ENCODE results near the gene SLC37A1.

Gene SLC37A1

DNA sequence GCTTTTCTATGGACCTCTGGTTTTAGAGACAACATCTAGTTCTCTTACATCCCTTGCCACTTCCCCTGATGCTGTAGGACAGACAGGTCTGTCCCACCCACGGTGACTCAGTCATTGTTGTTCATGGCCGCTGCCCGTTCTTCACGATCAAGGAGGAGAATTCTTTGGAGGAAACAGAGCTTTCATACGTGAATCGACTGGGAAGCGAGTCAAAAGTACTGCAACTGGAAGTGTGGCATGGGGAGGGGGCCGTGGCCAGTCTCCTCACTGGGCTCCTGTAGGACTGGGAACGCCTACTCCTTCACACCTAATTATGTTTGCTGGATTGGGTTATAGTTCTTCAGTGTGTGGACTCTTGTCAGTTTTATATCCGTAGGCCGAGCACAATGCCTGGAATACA, 4.4 kb upstream of the SLC37A1 start:
- peak; percentile 55 for DNase-seq

DNA sequence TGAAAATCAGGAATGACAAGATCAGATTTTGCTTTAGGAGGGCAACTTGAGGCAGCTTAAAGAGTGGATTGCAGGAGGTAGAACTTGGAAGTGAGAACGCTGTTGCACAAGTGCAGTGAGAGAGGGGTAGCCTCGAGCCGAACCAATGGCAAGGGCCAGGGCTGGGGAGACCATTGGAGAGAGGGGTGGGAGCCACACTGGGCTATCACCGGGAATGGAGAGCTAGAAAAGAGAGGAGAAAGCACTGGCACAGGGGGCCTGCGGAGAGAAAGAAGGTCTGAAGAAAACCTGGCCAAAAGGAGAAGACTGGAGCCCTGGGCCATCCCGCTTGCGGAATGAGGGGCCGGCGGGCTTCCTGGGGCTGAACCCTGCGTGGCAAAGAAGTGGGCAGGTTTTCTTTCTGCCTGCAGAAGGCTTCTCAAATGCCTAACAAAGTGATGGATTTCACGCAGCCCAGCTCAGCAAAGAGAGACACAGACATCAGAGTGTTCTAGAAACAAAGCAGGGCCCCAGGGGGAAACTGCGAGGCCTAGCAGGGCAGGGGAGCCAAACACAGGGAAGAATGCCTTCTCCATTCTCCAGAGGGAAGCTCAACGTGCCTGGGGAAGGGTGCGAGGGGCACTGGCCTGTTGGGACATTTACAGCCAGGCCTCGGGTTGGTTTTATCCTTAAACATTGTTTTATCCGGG, 1.2 kb upstream of the SLC37A1 start:
- DNase-seq: no peak

DNA sequence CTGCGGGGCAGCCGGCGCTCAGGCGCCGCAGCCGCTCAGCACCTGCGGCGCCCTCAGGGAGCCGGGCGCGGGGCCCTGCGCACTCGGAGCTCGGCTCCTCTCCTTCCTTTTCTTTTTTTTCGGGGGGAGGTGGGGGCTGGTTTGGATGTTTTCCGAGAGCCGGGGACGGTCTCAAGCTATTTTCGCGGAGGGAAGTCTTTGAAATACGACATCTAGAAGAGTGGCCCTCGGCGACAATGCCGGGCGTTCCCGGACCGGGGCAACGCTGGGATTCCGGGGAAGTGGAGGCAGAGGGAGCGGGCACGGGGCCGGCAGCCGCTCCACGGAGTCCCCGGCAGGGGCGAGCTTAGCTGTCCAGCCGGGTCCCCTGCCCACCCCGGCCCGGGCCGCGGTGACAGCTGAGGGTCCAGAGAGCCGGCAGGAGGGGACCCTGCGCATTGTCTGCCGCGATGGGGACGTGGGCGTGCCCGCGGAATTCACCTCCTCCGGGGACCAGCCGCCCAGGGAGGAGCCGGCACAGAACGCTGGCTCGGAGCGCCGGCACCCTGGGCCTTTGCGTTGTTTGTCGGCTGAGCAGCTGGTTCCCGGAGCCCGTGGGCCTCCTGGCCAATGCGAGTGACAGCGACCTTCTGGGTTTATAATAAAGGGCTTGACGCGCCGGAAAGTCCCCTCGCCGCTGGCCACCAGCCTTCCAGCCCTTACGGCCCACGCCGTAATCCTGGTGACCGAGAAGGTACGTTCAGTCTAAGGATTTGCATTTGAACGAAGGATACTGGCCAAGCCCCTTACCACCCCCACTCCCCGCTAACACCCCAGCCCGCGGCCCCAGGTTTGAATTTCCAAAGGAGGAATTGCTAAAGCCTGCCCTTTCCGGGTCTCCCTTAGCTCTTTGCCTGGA, 582 bp downstream of the SLC37A1 start:
- DNase-seq: peak; percentile 79

DNA sequence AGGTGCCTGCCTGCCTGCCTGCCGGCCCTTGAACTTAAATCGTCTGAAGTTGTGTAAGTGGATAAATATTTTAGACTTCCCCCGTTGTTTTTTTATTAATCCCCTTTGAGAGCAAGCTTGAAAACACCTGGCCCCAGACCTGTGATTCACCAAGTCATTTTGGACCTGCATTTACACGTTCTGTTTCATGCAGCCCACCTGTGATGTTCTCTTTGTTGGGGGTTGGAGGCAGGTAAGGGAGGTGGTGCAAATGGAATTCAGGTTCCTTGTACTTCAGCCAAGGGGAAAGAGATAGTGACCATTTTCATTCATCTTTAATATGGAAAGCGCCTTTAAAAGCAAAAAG, 1.2 kb downstream of the SLC37A1 start:
- DNase-seq: no peak

DNA sequence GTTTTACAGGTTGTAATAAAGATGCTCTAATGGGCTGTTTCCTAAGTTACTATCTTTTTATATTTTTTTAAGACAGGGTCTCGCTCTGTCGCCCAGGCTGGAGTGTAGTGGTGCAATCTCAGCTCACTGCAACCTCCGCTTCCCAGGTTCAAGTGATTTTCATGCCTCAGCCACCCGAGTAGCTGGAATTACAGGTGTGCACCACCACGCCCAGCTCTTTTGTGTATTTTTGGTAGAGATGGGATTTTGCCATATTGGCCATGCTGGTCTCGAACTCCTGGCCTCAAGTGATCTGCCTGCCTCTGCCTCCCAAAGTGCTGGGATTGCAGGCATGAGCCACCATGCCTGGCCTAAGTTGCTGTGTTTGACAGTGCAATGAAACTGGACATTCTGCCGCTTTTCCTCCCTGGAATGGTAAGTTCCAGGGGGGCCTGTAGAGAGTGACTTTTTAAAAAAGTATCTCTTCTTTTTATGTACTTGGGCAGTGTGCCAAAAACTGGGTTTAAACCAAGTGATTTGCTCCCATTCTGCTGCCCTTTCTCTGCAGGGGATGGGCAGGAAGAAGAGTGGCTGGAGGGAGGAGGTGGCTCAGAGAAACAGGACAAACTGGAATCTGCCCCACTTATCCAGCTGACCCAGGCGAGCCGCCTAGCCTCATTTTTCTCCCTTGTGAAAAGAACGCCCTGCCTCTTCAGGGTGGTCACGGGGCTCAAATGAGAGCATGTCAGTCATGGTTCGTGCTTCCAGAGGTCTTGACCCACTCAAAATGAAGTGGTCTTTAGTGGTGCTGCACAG, 2.3 kb downstream of the SLC37A1 start:
- peak; percentile 90 for DNase-seq

DNA sequence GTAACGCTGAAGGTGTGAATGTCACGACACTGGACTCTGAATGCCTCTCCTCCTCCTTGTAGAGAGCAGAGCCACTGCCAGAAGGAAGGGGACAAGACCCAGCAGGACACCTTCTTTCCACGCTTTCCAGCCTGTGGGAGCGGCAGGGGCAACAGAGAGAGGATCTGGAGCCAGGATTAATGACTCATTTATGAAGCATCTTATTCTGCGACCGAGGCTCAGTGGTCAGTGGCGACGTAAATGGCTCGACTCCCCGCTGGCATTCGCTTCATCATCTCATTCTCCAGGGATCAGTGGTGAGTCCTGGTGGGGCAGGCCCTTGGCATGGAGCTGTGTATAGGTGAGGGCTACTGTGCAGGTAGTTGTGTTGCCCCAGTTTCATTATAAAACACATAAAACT, 4.6 kb downstream of the SLC37A1 start:
- DNase-seq: no peak

DNA sequence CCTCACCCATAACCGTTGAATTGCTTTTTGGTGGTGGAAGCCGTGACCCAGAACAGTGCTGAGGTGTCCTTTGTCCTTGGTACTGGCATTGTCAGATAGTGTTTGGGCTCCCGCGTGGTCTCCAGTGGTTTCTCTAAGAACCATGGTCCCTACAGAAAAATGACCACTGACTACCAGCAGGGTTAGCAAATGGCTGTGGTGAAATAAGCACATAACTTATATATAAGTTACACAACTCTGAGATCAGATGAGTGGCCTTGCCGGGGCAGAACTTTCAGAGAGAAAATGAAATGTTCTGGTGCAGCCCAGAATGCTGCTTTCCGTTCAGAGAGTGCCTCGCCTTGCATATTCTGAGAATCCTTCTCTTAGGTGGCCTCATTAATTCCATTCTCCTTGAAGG, 5.0 kb downstream of the SLC37A1 start:
- no peak for DNase-seq

DNA sequence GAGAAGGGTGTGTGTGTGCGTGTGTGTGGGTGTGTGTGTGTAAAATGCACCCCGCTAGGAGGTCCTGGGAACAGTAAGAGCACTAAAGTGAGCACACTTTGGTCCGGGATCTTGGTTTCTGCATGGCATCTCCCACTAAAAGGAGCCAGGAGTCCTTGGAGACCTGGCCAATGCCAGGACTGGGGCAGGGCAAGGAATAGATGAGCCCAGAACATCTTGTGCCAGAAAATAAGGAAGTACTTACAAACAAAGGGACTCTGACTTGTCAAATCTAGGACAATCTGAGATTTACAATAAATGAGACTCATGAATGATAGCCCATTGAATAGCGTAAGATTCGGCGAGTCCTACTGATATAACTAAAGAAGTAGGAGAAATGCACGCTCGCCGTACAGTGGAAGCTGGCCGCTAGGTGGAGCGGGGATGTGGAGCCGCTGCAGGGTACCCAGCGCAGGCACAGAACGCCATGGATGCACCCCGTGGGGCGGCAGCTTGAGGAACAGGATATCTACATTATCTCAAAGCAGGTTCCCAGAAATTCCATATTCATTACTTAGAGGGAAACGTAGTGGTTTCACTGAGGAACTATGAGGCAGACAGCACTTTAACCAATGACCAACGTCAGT, 7.1 kb downstream of the SLC37A1 start:
- no peak for DNase-seq

DNA sequence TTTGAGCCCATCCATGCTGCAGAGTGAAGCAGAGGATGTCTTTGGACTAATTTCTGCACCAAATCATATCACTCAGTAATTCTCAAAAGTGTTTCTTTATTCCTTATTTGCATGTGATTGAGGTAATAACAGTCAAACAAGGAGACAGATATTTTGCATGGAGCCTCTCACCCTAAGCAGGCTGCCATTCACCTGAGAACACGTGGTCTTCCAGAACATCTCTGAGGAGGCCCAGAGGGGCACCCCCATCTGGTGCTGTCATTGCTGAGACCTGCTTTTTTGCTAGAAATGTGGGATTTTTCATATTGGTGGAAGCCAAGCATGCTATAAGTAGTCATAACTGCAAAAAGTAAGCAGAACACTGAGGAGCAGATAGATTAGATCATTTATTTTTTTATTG, 7.7 kb downstream of the SLC37A1 start:
- DNase-seq: no peak

DNA sequence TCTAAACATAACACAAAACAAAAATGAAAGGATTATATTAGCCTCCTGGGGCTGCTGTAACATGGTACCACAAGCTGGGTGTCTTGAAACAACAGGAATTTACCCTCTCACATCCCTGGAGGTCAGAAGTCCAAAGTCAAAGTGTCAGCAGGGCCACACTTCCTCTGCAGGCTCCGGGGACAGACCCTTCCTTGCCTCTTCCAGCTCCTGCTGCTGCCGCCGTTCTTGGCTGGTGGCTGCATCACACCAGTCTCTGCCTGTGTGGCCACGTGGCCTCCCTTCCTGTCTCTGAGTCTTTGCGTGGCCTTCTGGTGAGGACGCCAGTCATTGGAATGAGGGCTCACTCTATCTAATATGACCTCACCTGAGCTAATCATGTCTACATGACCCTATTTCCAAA, 8.2 kb downstream of the SLC37A1 start:
- no peak for DNase-seq

DNA sequence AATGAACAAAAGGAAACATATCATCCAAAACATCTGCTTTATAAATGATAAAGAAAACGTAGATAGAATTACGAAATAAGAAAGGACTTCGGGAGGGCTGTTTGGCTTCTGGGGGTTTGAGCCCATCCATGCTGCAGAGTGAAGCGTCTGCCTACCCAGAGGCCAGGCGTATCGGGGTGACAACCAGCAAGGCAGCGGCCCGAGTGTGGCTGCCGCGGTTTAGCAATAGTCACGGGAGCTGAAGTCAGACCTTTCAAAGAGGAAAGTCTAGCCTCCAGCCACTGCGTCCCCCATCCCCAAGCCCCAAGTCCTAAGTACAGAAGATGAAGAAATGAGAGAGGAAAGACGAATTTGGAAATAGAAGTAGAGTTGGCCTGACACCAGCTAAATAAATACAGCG, 8.6 kb downstream of the SLC37A1 start:
- no peak for DNase-seq

DNA sequence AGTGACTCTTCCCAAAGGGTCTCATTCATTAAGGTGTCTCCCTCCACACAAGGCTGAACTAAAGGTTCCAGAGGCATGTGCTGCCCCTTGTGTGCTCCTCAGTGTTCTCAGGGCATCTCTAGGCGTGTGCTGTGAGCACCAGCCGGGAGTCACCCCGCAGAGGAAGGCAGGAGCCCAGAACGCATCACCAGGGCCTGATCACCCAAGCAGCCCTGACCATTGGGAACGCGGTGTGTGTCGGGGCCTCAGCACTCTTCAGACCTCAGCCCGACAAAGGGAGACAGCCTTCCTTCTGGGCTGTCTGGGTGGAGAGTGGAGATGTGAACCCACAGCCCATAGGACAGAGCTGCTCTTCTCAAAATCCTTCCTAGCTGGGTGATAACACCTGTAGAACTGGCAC, 9.1 kb downstream of the SLC37A1 start:
- DNase-seq: no peak

DNA sequence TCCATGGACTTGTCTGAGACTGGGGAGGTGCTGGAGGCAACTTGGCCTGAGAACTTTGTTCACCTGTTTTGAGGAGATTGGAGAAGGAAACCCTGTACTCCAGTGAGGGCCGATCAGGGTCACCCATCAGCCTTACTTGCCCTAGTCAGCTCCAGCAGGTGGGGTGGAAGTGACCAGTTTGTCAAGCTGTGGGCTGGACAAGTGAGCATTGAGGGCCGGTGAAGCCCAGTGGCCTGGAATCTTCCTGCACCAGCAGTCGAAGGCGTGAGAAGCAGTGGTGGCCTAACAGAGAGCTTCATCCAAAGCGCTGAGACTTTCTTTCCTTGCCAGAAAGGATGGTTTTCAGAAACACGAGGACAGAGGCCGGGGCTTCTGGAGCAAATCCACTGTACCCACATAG, 9.6 kb downstream of the SLC37A1 start:
- DNase-seq: no peak

DNA sequence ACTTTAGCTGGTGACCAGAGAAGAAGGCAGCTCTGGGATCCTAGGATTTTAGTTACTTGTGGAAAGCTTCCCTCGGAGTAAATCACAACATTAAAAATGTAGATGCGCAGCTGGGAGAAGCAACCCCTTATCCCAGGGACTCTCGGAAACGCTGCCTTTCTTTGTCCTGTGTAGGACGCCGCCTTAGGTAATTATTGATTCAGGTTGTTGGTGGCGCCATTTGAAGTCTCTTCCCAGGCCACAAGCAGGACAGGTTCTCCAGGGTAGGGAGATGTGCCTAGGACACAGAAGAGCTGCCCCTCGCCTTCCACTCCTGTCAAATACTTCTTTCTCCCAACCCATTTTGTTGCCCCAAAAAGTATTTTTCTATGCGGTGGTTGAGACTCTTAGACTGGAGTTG, 10.3 kb downstream of the SLC37A1 start:
- DNase-seq: no peak

DNA sequence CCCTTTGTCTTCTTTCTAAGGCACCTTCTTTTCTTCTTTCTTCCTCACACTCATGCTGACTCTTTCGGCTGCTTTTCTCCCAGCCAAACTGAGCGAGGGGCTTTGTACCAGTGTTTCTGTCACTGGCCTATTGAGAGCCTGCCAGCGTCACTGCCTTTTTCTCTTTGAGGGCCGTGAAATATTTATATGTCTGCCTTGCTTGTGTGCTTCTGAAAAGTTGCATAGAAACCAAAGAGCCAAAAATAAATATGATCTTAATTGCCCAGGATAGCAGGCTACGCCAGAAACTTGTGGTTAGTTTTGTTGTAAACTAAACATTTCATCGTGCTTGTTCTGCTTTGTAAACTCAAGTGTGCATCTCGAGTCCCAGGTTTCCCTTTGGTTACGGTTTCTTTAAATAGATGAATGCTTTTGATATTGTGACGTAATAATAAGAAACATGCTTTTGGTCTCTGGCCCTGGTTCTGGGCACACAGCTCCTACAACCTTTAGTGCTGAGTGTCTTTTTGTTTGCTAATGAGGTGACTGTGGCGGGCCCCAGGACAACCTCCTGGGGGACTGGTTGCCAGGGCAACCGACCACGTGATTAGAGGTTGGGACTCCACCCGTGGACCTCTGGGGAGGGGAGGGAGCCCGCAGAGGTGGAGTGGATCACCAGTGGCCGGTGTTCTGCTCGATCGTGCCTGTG, 10.8 kb downstream of the SLC37A1 start:
- DNase-seq: peak; percentile 92

DNA sequence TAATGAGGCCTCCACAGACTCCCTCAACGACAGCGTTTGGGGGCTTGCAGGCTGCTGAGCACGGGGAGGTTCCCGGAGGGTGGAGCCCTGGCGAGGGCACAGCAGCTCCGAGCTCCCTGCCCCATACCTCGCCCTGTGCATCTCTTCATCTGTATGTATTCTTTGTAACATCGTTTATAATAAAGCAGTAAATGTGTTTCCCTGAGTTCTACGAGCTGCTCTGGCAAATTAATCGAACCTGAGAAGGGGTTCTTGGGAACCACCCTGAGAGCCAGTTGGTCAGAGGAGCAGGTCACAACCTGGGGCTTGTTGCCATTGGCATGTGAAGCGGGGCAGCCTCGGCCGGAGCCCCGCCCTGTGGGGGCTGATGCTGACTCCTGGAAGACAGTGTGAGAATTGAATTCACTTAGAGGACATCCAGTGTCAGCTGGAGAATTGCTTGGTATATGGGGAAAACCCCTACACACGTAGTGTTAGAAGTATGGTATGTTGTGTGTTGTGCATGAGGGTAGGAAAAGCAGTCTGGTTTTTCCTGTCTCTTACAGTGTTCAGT, 11.5 kb downstream of the SLC37A1 start:
- no peak for DNase-seq

DNA sequence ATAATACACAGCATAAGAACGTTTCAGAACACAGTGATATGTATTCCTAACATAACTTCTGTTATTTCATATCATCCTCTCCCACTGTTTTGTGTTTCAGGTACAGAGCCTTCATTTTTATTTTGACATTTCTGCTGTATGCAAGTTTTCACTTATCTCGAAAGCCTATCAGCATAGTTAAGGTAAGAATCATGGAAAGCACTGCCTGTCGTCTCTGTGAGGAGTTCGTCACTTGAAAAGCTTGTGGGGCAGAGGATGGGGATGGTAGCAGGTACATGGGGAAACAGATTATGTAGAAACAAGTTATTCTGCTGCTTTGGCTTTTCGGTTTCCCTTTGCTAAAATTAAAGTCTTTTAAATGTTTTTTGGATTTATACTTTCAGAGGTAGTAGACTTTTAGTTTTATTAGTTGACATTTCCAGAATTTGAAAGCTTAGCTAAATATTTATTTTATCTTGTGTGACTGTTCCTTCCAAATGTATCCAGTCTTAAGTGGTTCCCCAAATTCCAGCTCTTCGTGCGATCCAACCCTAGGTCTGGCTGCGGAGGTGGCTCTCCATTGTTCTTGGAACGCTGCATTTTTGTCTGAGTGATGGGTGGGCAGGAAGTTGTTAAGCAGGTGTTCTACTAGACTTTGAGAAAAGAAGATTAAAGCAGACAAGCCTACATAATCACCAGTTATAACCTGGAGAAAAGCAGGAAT, 12.2 kb downstream of the SLC37A1 start:
- DNase-seq: peak; percentile 22

DNA sequence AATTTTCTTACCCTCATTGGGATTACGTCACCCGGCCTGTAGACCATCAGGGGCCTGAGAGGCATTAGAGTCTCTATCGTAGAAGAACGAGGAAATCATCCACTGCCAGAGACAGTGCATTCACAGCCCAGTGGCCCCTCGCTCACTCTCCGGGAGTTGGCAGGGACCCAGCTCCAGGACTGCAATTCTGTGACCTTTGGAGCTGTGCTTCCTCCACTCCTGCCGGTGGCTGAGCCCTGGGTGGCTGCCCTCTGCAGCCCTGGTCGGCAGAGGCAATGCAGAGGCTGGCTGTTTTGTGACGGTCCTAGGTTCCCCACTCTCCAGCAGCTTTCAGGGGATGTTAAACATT, 12.7 kb downstream of the SLC37A1 start:
- DNase-seq: peak; percentile 31

DNA sequence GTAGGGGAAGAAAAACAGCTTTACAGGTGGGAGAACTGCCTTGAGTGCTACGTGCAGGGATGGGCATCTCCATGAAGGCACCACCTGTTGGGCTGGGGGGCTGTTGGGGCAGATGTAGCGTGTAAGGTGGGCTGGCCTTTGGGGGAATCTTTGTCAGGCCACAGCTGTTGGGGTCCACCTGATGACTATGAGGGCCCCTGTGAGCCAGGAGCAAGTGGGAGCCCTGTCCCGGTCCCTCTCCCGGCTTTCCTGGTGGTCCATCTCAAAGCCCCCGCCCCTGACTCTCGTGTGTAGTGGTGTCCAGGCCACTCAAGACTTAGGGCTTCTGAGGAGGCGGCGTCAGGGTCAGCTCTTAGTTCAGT, 13.5 kb downstream of the SLC37A1 start:
- DNase-seq: no peak

DNA sequence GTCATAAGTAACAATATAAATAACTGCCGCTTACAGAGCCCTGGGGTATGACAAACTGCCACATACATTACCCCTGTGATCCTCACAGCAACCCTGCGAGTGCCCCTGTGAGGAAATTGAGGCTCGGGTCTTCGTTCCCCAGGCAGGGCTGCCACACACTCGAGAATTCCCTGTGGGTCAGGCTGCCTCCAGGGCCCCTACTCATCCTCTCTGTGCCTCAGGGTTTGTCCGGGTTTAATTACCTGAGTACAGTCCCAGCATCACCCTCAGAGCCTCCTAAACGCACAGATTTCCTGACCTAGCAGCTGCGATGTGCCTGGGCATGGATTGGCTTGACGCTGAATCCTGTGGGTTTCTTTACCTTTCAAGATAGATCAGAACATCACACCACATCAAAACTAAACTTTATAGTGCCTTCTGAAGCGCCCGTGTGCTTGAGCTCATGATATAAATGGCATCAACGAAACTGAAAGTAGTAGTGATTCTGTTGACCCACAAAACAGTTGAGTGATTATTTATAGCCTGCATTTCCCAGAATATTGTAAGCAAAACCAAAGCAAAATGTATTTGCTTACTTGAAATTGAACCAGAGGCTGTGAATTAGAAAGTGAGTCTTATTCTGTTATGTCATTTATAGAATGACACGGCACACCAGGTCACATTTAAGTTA, 14.0 kb downstream of the SLC37A1 start:
- DNase-seq: no peak

DNA sequence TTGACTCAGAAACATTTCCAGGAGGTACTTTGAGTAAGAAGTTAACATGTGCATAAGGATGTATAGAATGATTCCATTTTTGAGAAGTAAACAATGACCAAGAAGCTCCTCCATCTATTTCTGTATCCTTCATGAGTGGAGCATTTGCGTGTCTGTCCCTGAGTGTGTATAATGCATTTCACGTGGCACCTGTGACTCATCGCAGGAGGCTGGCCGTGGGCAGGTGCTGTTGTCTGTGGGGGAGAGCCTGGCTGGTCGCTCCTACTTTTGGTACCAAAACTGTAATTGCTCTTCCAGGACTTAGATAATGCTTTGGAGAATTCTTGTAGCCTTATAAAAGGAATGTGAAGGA, 16.5 kb downstream of the SLC37A1 start:
- DNase-seq: no peak

Data from eye (tissue), 1 donor.